Measurements from ENCODE around the gene CYP4F3. TPM values are rescaled to one million over a fixed set of nuclear protein-coding genes. Genes with fewer than 3 reads are reported as not detected.
"Not testable (repeated sequence)": the region's sequence is repeated elsewhere in the genome, so short reads cannot be mapped to it uniquely, and the experiment has no call there.

CYP4F3 gene
- total and polyA plus RNA-seq, 4 experiments from 2014 or later = not detected

DNA sequence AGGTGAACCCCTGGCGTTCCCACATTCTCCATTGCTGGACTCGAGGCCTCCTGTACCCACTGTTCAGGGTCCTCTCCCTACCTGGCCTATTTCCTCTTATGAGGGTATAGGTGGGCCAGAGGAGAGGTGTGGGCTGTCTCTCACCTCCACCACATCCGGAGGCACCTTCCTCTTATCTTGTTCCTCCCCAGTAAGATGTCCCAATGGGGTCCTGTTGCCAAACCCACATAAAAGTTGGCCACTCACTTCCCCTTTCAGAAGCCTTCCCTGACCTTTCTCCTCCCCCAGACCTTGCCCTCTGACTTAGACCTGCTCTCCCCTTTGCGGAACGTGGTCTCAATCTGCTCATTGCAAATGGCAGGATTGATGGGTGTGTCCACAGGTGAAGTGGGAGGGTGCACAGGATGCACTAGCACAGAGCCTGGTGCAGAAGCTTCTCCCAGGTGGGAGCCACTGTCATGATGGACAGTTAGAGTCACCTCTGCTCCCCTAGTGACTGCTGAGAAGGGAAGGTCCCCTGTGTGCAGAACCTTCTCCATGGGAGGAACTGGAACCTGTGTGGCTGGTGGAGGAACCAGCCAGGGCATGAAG lies 1.3 kb downstream of the CYP4F3 start:
- H3K27me3 ChIP-seq (ENCODE audit: insufficient read depth, low read length) = no peaks in the 10 kb centered on the region
- H3K4me3 ChIP-seq (ENCODE audit: low read length in 2 of 2) = no peak overlapping the region
- Mint-ChIP-seq H3K27me3 (peaks cover 13 to 16% of the 10 kb centered on the region in 2 donors), H3K36me3 (no peaks in the 10 kb centered on the region), H3K4me1 (peaks cover 0 to 5% (median under 1%) of the 10 kb centered on the region in 4 donors), H3K4me3 (no peak overlapping the region), H3K27ac (no peak overlapping the region), H3K9me3 (peaks cover 0 to 3% (median 0%) of the 10 kb centered on the region in 8 donors)
- H3K36me3 ChIP-seq (ENCODE audit: insufficient read depth, low read length) = no peaks in the 10 kb centered on the region
- ChIA-PET CTCF (ENCODE audit: partially characterized antibody) (no interaction called here), POLR2A (ENCODE audit: partially characterized antibody) (no interaction called here)
- no peaks in the 10 kb centered on the region for H3K4me1 ChIP-seq (ENCODE audit: insufficient read depth, low read length)
- H3K9me3 ChIP-seq (ENCODE audit: control insufficient read depth in 1 of 2, low read length in 2 of 2) = no peaks in the 10 kb centered on the region
- no peak for DNase-seq
- intact Hi-C loops (cut with micrococcal nuclease) = no loop called here
- no peak overlapping the region for H3K27ac ChIP-seq (ENCODE audit: low read depth, low read length)

DNA sequence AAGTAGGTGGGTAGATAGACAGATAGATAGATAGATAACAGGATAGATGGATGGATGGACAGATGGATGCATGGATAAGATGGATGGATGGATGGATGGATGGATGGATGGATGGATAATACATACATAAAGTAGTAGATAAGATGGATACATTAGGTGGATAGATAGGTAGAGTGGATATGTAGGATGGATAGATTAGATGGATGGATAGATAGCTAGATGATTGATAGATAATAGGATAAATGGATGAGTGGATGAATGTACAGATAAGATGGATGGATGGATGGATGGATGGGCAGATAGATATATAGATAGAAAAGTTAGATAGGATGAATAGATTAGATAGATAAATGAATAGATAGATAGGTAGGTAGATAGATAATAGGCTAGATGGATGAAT lies 2.1 kb downstream of the CYP4F3 start:
- Histone ChIP-seq H3K4me3 (ENCODE audit: low read length in 2 of 2) (no peak overlapping the region), H3K4me1 (ENCODE audit: insufficient read depth, low read length) (no peaks in the 10 kb centered on the region), H3K27ac (ENCODE audit: low read depth, low read length) (no peak overlapping the region), H3K27me3 (ENCODE audit: insufficient read depth, low read length) (no peaks in the 10 kb centered on the region), H3K36me3 (ENCODE audit: insufficient read depth, low read length) (no peaks in the 10 kb centered on the region), H3K9me3 (ENCODE audit: control insufficient read depth in 1 of 2, low read length in 2 of 2) (no peaks in the 10 kb centered on the region)
- no peak overlapping the region for H3K27ac Mint-ChIP-seq
- H3K9me3 Mint-ChIP-seq = peaks cover 0 to 3% (median 0%) of the 10 kb centered on the region in 8 donors
- H3K27me3 Mint-ChIP-seq = peaks cover 11 to 16% of the 10 kb centered on the region in 2 donors
- CTCF ChIA-PET (ENCODE audit: partially characterized antibody) = no interaction called here
- H3K4me1 Mint-ChIP-seq = peaks cover 0 to 5% (median under 1%) of the 10 kb centered on the region in 4 donors
- POLR2A ChIA-PET (ENCODE audit: partially characterized antibody) = no interaction called here
- no peaks in the 10 kb centered on the region for H3K36me3 Mint-ChIP-seq
- H3K4me3 Mint-ChIP-seq = no peak overlapping the region
- intact Hi-C loops (cut with micrococcal nuclease) = no loop called here
- no peak for DNase-seq

GRCh38 chr19:15643387-15643786 lies 2.7 kb downstream of the CYP4F3 start:
- H3K36me3 ChIP-seq (ENCODE audit: insufficient read depth, low read length) = no peaks in the 10 kb centered on the region
- ChIA-PET POLR2A (ENCODE audit: partially characterized antibody) (no interaction called here), CTCF (ENCODE audit: partially characterized antibody) (no interaction called here)
- Mint-ChIP-seq H3K9me3 (peaks cover 0 to 3% (median 0%) of the 10 kb centered on the region in 8 donors), H3K27me3 (peaks cover 11 to 16% of the 10 kb centered on the region in 2 donors), H3K36me3 (no peaks in the 10 kb centered on the region), H3K4me3 (no peak overlapping the region), H3K27ac (no peak overlapping the region), H3K4me1 (peaks cover 0 to 5% (median under 1%) of the 10 kb centered on the region in 4 donors)
- no peak overlapping the region for H3K27ac ChIP-seq (ENCODE audit: low read depth, low read length)
- no peaks in the 10 kb centered on the region for H3K4me1 ChIP-seq (ENCODE audit: insufficient read depth, low read length)
- intact Hi-C loops (cut with micrococcal nuclease) = no loop called here
- no peak overlapping the region for H3K4me3 ChIP-seq (ENCODE audit: low read length in 2 of 2)
- H3K27me3 ChIP-seq (ENCODE audit: insufficient read depth, low read length) = no peaks in the 10 kb centered on the region
- no peaks in the 10 kb centered on the region for H3K9me3 ChIP-seq (ENCODE audit: control insufficient read depth in 1 of 2, low read length in 2 of 2)
- DNase-seq = no peak

- no peaks in the 10 kb centered on the region for H3K36me3 Mint-ChIP-seq
- H3K9me3 ChIP-seq (ENCODE audit: control insufficient read depth in 1 of 2, low read length in 2 of 2) = no peaks in the 10 kb centered on the region
- intact Hi-C loops (cut with micrococcal nuclease) = no loop called here
- H3K27ac ChIP-seq (ENCODE audit: low read depth, low read length) = no peak overlapping the region
- peaks cover 11 to 14% of the 10 kb centered on the region in 2 donors for H3K27me3 Mint-ChIP-seq
- no peaks in the 10 kb centered on the region for H3K36me3 ChIP-seq (ENCODE audit: insufficient read depth, low read length)
- ChIA-PET CTCF (ENCODE audit: partially characterized antibody) (no interaction called here), POLR2A (ENCODE audit: partially characterized antibody) (no interaction called here)
- DNase-seq = no peak
- no peaks in the 10 kb centered on the region for H3K4me1 ChIP-seq (ENCODE audit: insufficient read depth, low read length)
- H3K4me3 Mint-ChIP-seq = no peak overlapping the region
- no peak overlapping the region for H3K4me3 ChIP-seq (ENCODE audit: low read length in 2 of 2)
- H3K27ac Mint-ChIP-seq = peak overlapping the region in 1 of 7 donors; percentile 54
- peaks cover 0 to 3% (median 0%) of the 10 kb centered on the region in 8 donors for H3K9me3 Mint-ChIP-seq
- peaks cover 0 to 5% (median under 1%) of the 10 kb centered on the region in 4 donors for H3K4me1 Mint-ChIP-seq
- no peaks in the 10 kb centered on the region for H3K27me3 ChIP-seq (ENCODE audit: insufficient read depth, low read length)
Measured at GRCh38 chr19:15644066-15644741, 3.5 kb downstream of the CYP4F3 start.

DNA sequence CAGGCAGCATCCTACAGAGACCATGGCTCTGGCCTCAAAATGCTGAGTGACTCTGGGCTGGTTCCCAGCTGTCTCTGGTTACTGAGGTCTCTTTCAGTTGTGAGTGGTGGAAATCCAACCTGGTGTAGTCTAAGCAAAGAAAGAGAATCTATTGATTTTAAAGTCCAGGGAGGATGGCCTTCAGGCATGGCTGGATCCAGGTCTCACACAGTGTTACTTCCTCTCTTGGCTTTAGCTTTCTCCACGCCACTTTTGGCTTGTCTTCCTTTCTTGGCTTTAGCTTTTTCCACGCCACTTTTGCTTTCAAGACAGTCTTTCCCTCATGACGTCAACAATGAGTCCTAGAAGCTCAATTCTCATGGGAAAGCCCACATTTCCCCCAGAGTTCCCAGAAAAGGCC lies 4.1 kb downstream of the CYP4F3 start:
- Mint-ChIP-seq H3K4me1 (peaks cover 0 to 5% (median under 1%) of the 10 kb centered on the region in 4 donors), H3K9me3 (peaks cover 0 to 3% (median 0%) of the 10 kb centered on the region in 8 donors), H3K27ac (no peak overlapping the region), H3K27me3 (peaks cover 10 to 14% of the 10 kb centered on the region in 2 donors), H3K4me3 (no peak overlapping the region), H3K36me3 (no peaks in the 10 kb centered on the region)
- CTCF ChIA-PET (ENCODE audit: partially characterized antibody) = no interaction called here
- Histone ChIP-seq H3K9me3 (ENCODE audit: control insufficient read depth in 1 of 2, low read length in 2 of 2) (no peaks in the 10 kb centered on the region), H3K27ac (ENCODE audit: low read depth, low read length) (no peak overlapping the region), H3K36me3 (ENCODE audit: insufficient read depth, low read length) (no peaks in the 10 kb centered on the region), H3K4me3 (ENCODE audit: low read length in 2 of 2) (no peak overlapping the region), H3K4me1 (ENCODE audit: insufficient read depth, low read length) (no peaks in the 10 kb centered on the region), H3K27me3 (ENCODE audit: insufficient read depth, low read length) (no peaks in the 10 kb centered on the region)
- intact Hi-C loops (cut with micrococcal nuclease) = no loop called here
- DNase-seq = no peak
- POLR2A ChIA-PET (ENCODE audit: partially characterized antibody) = no interaction called here

DNA sequence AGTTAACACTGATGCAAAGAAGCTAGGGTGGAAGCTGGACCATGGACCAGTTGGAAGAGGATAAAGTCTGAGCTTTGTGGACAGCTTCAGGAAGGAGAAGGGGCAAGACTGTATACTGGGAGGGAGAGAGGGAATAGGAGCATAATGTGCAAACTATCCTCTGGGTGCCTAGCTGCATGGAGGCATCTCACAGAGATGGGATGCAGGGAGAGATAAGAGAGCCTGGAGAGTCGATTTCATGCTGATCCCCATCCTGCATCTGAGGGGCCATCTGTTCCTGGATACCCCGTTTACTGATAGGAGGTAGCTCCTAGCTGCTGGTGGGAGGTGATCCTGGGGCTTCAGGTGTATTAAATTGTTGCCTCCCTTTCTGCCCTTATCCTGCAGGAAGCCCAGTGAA lies 8.8 kb downstream of the CYP4F3 start:
- Histone ChIP-seq H3K4me3 (ENCODE audit: low read length in 2 of 2) (no peak overlapping the region), H3K36me3 (ENCODE audit: insufficient read depth, low read length) (no peaks in the 10 kb centered on the region), H3K27ac (ENCODE audit: low read depth, low read length) (no peak overlapping the region), H3K27me3 (ENCODE audit: insufficient read depth, low read length) (no peaks in the 10 kb centered on the region), H3K9me3 (ENCODE audit: control insufficient read depth in 1 of 2, low read length in 2 of 2) (no peaks in the 10 kb centered on the region), H3K4me1 (ENCODE audit: insufficient read depth, low read length) (no peaks in the 10 kb centered on the region)
- Mint-ChIP-seq H3K9me3 (peaks cover 0 to 7% (median 0%) of the 10 kb centered on the region in 8 donors), H3K27ac (no peak overlapping the region), H3K36me3 (no peaks in the 10 kb centered on the region), H3K27me3 (peaks cover 19 to 24% of the 10 kb centered on the region in 2 donors), H3K4me3 (no peak overlapping the region), H3K4me1 (no peaks in the 10 kb centered on the region)
- DNase-seq = no peak
- ChIA-PET CTCF (ENCODE audit: partially characterized antibody) (interaction anchor here (1.8 kb wide), 1 partner anchor 23 kb away, joined by 4 read pairs; no protein-coding TSS in a partner anchor), POLR2A (ENCODE audit: partially characterized antibody) (no interaction called here)
- intact Hi-C loops (cut with micrococcal nuclease) = no loop called here

- H3K4me3 ChIP-seq (ENCODE audit: low read length in 2 of 2); H3K4me1 Mint-ChIP-seq; H3K36me3 ChIP-seq (ENCODE audit: insufficient read depth, low read length); H3K27me3 ChIP-seq (ENCODE audit: insufficient read depth, low read length); H3K4me1 ChIP-seq (ENCODE audit: insufficient read depth, low read length); H3K27ac ChIP-seq (ENCODE audit: low read depth, low read length); intact Hi-C loops (cut with micrococcal nuclease); POLR2A ChIA-PET (ENCODE audit: partially characterized antibody); H3K9me3 Mint-ChIP-seq; H3K27ac Mint-ChIP-seq; DNase-seq; H3K4me3 Mint-ChIP-seq; H3K9me3 ChIP-seq (ENCODE audit: control insufficient read depth in 1 of 2, low read length in 2 of 2); H3K36me3 Mint-ChIP-seq: not testable (repeated sequence)
- CTCF ChIA-PET (ENCODE audit: partially characterized antibody) = interaction anchor here (1.8 kb wide), 1 partner anchor 23 kb away, joined by 4 read pairs; no protein-coding TSS in a partner anchor
- peaks cover 24 to 30% of the 10 kb centered on the region in 2 donors for H3K27me3 Mint-ChIP-seq
Measured at GRCh38 chr19:15650123-15650522, 9.4 kb downstream of the CYP4F3 start.
